ENCODE data around the gene EEF1AKMT3. TPM values are rescaled to one million over a fixed set of nuclear protein-coding genes. Genes with fewer than 3 reads are reported as not detected.

EEF1AKMT3 gene
- 10 to 100 TPM; 10.1 to 12.5 (median 11.7) TPM for polyA plus RNA-seq (ENCODE audit: insufficient read length in 3 of 3)

DNA sequence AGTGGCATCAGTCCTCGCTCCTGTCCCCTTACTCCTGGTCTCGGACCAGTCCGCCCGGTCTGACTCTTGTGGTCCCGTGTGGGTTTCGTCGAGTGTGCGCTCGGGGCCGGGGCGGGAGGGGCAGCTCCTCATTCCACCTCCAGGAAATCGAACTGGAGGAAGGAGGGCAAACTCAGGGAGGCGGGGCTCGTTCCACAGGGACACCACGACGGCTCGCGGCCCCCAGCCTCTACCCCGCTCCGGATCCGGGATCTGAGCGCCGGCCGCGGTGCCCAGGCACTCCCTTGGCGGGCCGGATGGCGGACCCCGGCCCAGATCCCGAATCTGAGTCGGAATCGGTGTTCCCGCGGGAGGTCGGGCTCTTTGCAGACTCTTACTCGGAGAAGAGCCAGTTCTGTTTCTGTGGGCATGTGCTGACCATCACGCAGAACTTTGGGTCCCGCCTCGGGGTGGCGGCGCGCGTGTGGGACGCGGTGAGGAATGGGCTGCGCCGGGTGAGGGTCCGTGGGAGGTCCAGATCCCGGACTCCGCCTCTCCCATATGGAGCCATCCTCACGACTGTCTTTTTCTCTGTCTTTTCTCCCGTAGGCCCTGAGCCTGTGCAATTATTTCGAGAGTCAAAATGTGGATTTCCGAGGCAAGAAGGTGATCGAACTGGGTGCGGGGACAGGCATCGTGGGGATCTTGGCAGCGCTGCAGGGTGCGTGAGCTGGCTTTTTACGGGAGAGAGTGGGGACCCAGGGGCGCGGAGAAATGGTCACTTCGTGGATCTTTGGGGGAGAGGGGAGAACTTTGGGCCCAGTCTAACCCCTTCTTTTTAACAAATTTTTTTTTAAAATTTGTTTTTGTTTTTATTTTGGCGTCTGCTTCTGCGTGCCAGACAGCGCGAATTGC is at the start of gene EEF1AKMT3:
TSS of gene EEF1AKMT3 (plus strand) at position 186 of the 894 bp plus-strand sequence. CDS start at position 297, 111 bp downstream.
- DNase-seq (ENCODE audit: low read depth in 3 of 3, low spot score in 2 of 3), result no peak

DNA sequence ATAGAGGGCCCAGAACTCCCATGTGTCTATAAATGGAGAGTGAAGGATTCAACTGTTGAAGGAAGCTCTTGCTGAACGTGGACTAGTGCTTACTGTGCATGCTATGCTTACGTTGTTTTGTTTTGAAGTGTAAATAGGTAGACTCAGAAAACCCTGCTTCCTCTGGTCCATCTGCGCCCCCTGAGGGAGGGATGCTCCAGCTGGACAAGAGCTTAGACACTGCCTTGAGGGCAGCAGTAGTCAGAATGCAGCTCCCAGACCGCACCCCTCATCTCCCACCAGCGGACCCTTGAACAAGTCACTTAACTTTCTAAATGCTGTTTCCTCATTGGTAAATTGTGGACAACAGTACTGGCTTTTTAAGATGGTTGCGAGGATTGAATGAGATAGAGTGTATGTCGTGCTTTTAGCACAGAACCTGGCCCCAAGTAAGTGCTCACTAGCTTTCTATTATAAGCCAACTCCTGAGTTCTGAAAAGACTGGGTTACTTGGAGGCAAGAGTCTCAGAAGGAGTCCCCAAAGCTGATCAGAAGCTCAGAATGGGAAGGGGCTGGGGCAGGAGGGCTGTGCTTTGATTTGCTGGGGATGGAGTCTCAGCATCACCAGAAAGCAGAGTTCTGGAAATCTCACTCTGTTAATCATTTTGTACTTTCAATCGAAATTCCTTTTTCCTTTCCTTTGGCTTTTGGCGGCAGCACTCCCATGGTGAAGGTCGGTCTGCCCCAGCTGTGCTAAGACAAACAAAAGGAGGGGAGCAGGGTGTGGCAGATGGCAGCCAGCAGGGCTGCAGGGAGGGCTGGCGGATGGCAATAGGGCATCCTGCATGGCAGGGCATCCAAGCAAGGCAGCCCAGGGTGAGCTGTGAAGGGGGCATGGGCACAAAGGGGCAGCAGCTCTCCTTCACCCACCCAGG is 49.4 kb upstream of the EEF1AKMT3 start:
- no peak for DNase-seq (ENCODE audit: low read depth in 3 of 3, low spot score in 2 of 3)

DNA sequence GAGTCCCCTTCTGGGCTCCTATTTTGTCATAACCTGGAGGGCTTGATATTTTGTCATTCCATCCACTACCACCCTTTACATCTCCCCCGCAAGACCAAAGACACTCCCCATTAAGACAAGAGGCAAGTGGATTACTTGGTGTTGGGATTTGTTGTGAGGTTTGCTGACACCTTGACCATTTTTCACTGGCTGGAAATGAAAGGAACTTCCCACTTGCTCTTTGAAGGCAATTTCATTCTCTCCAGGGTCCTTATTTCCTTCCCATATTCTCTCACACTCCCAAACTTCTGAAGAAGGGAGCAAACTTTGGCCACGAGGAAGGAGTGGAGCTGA is 48.8 kb upstream of the EEF1AKMT3 start:
- no peak for DNase-seq (ENCODE audit: low read depth in 3 of 3, low spot score in 2 of 3)

DNA sequence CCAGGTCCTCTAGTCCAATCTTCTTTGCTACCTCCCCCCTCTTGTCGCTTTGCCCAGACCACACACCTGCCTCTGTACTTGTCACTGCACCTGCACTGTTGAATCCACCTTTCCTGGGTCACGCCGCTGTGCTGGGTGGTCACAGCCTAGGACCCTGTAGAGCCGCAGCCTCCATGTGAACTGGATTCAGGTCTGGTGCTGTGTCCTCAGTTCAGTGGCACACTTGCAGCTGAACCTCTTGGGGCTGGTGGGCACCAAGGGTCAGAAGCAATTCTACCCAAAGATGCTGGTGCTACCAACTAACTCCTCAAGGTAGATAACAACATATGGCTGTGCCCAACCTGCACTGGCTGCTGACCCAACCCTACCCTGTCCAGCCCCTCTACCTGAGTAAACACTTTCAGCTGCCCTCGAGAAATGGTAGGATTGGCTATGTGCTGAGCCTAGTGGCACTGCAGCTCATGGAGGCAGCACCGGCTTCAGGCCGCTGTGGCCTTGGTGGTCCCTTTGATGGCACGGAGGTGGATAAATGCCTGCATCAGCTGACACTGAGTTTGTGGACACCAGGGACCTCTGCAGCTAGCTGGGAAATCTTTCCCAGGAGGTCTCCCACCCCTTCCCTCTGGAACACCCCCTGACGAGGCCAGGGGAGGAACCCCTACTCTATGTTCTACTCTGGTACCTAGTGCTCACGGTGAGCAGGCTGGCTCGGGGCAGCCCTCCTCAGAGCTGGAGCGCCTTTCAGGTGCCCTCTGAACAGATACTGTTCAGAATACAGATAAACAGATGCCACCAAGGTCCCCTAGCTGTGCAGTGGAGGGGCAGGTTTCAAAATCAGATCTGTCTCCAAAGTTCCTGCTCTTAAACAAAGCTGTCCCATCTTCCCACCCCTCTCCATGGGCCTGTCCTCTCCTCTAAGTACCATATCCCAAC is 48.1 kb upstream of the EEF1AKMT3 start:
- no peak for DNase-seq (ENCODE audit: low read depth in 3 of 3, low spot score in 2 of 3)

DNA sequence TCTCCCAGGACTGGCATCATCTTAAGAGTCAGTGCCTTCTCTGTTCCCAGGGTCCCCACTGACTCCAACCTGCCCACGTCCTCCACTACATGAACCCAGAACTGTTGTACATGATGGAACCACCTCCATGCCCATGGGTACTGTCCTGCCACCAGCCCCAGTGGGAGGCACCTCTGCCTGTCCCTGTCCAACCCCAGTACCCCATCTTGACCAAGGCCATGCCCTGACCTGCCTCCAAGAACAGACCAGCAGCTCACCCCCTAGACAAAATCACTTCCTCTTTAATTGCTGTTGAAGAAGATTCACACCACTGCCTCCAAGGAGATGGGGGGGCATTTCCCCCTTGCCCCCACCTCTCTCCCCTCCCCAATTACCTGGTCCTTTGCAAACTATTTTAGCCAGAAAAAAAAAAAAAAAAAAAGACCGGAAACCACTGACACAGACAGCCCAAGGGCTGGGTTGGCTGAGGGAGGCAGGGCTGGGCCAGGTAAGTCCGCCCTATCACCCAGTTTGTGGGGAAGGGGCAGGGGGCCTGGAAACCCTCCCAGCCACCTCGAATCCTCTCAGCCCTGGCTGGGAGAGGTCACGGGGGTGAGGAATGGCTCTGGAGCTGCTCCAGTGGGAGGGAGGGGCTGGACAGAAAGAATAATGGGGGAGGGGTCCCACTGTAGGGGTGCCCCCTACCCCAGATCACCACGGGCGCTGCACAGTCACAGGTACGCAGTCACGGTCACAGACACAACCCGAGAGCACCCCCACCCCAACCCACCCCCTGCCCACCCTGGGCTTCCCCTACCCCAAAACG is 47.3 kb upstream of the EEF1AKMT3 start:
- no peak for DNase-seq (ENCODE audit: low read depth in 3 of 3, low spot score in 2 of 3)

DNA sequence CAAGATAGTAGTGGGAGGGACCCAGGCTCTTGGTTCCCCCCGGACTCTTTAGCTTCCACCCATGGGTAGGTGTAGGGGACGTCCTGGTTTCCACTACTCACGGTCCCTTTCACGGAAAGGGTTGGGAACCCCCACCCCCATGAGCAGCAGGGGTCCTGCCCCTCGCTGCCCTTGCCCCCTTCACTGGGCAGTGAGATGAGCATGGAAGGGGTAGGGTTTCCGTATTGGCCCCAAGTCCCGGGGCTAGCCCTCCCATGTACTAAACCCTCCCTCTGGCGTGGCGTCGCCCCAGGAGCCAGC is 46.6 kb upstream of the EEF1AKMT3 start:
- DNase-seq (ENCODE audit: low read depth in 3 of 3, low spot score in 2 of 3), result no peak

DNA sequence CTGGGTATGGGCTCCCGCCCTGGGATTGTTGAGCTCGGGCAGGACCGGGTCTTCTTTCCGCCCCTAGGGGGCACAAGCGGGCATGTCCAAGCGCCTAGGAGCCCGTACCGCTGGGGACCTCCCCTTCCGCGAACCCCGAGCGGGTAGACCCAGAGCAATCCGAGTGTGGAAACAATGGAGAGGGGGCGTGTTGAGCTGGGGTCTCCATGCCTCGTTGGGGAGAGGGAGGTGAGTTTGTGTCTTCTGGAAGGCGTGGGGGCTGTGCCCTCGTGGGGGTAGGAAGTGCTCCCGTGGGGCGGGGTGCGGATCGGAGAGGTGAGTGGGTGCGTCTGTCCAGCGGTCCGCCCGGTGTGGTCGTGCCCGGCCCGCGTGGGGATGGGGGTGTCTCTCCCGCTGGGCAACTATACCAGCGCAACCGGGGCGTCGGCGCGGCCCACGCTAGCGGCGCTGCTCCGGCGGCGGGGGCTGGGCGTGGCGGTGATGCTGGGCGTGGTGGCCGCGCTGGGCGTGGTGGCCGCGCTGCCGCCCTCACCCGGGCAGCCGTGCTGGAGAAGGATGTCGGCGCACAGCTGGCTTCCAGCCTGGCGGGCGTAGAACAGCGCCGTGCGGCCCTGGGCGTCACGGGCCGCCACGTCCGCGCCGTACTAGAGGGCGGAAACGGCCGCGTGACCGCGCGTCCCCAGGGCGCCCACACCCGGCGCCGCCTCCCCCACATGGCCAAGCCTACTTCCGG is 46.1 kb upstream of the EEF1AKMT3 start:
- DNase-seq (ENCODE audit: low read depth in 3 of 3, low spot score in 2 of 3), result no peak

DNA sequence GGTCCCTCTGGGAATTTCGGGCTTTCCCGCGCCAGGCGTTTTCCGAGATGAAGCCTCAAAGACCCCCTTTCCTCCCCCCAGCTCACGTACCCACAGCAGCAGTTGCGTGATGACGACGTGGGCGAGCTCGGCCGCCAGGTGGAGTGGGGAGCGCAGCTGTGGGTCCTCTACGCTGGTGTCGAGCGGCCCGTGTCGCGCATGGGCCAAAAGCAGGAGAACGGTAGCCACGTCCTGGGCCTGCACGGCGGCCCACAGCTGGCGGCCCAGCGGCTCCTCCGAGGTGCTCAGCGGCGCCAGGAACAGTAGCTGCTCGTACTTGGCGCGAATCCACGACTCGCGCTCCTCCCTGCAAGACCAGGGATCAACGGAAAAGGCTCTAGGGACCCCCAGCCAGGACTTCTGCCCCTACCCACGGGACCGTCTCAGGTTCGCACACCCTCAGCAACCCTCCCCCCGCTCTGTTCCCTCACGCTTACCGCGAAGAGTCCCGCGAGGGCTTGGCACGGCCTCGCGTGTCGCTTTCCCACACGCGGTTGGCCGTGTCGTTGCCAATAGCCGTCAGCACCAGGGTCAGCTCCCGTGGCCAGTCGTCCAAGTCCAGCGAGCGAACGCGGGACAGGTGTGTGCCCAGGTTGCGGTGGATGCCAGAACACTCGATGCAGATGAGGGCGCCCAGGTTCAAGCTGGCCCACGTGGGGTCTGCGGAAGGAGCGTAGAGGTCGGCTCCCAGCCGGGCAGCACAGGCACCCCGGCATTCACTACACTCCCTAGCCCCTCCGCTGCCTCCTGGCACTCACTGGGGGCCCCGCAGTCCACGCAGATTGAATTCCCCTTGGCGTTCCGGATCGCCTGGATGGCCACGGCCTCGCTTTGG is 45.3 kb upstream of the EEF1AKMT3 start:
- DNase-seq (ENCODE audit: low read depth in 3 of 3, low spot score in 2 of 3), result no peak

DNA sequence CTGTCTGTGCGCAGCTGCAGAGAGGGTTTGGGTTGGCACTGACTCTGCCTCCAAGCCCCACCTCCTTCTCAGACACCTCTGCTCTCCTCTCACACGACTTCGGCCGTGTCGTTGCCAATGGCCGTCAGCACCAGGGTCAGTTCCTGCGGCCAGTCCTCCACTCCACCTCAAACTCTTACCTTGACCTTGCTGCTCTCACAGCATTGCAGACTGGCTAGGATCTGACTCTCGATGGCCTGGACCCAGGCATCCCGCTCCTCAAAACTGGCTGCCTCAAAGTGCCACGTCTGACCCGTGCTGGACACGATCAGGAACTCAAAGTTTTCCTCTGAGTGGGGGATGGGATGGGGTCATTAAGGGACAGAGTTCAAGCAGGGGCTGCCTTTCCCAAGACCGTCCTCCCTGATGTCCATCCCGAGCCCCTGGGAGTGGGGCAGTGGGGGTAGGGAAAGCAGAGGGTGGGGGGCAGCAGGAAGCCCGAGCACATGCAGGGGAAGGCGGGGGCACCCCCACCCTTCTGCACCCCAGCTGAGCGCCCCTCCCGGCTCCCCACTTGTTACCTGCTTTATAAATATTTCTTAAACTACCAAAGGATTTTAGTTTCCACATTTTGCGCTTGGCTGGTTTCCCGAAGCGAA is 44.5 kb upstream of the EEF1AKMT3 start:
- no peak for DNase-seq (ENCODE audit: low read depth in 3 of 3, low spot score in 2 of 3)

DNA sequence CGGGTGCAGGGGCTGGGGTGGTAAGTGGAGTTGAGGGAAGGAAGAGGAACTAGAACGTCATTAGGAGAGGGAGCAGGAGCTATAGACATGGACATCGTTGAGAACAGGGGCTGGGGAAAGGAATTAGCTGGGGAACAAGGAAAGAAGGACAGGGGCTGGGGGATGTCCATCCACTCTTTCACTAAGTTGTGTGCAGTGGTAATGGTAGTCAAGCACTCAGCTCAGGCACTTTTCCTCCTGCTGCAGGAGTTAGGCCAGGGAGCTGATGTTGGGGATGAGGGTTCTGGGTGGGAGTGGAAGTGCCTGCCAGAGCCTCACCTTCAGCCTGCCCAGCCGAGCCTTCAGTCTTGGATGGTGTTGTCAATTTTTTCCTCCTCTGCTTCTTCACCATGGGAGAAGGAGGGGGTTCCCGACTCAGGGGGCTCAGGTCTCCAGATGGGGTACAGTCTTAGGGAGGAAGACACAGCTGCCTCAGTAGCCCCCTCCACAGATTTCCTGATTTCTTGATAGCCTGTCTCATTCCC is 43.0 kb upstream of the EEF1AKMT3 start:
- DNase-seq (ENCODE audit: low read depth in 3 of 3, low spot score in 2 of 3), result no peak

DNA sequence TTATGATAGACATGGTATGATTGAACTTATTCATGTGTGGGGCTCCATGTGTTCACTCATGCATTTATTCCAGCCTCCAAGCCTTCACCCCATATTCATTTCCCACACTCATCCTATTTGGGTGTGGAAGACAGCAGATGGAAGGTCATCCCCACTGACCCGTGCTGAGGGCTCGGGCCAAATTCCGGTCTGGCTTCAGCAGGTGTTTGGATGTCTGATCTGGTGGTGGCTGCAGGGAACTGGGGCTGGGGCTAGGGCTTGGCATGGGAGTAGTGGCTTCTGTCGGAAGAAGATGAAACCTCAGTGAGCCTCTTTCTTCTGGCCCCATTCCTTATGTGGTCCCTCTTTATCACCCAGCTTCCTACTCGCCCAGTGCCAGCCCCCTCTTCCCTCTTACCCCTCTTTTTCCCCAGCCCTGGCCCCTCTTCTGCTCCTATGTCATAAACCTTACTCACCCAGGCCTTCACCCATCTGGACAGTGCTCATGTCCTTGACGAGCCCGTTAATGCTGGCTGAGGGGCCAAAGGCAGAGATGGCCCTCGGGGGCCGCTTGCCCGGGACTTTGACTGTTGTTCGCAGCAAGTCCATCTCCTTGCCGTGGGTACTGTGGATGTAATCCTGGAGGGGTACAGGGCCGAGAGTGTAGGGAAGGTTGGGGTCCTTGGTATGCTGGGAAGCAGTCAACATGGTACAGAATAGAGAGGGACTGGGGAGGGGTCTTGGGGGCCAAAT is 41.9 kb upstream of the EEF1AKMT3 start:
- DNase-seq (ENCODE audit: low read depth in 3 of 3, low spot score in 2 of 3), result no peak

DNA sequence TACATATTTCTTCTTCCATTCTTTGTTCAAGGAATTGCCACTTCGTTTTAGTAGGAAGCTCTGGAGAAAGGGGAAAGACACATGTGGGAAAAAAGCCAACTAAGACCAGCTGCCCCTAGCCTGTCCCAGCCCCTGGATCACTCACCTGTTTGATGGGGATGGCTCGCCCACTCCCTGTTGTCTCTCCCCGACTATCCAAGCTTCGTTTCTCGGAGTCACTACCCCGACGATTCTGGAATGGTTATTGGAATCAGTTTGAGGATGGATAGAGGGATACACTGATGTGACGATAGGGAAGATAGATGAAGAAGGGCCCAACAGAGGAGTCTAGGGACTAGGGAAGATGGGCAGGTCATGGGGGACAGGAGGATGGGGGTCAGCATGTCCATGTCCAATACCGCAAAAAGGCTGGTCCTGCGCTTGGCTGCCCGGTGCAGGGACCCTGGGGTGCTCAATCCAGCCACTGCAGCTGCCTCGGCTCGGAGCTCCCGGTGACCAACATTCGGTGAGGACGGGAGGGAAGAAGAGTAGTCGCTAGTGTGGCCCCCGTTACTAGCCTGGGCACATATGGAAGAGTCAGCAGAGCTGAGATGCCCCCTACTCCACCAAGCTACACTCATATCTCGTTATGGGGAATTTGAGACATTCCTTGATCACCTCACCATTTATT is 40.9 kb upstream of the EEF1AKMT3 start:
- DNase-seq (ENCODE audit: low read depth in 3 of 3, low spot score in 2 of 3), result no peak

DNA sequence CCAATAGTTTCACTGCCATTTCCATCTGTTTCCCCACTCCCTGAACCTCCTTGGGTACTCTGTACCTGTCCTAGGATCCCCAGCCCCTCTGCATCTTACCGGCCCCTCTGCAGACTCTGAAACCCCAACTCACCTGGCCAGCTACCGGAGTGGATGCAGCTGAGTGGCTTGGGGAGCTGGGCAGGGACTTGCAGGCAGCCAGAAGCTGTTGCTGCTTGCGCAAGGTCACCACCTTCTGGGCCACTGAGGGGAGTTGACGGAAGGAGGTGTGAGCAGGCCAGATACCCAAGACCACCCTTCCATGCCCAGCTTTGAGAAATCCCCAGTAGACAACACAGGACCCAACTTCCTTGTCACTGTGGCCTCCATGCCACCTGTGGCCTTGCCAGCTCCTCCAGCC is 40.1 kb upstream of the EEF1AKMT3 start:
- DNase-seq (ENCODE audit: low read depth in 3 of 3, low spot score in 2 of 3), result no peak

DNA sequence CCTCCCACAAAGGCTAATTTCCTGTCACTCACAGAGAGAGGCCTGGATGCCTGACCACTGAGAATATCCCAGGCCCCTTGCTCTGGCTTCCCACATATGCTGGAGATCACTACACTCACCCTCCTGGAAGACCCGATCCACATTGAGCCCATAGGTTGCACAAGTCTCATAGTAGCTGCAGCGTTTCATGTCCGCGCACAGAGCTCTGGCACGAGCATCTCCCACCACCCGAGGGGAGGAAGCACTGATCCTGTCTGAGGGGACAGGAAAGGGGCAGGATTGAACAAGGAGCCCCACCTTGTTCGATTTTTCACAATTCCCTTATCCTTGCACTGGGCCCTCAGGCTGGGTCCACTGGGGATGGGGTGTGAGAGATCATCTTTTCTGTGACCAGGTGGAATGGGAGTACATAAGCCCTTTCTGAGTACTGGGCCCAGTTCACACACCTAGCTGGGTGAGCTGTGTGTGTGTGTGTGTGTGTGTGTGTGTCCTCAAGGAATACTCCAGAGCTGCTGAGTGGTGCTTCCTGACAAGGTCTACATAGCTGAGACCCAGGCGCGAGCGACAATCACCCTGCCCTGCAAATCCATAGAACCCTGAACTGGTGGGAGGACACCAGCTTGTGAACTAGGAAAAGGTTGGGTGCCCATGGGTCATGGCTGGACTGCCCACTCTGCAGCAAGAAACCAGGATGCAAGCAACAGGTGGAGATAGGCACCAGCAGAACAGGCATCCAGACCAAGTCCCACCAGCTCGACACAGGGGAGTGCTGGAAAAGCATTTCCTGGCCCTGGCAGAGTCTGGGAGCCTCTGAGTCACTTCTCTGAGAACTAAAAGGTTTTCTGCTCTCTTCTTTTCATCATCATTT is 39.5 kb upstream of the EEF1AKMT3 start:
- DNase-seq (ENCODE audit: low read depth in 3 of 3, low spot score in 2 of 3), result no peak

DNA sequence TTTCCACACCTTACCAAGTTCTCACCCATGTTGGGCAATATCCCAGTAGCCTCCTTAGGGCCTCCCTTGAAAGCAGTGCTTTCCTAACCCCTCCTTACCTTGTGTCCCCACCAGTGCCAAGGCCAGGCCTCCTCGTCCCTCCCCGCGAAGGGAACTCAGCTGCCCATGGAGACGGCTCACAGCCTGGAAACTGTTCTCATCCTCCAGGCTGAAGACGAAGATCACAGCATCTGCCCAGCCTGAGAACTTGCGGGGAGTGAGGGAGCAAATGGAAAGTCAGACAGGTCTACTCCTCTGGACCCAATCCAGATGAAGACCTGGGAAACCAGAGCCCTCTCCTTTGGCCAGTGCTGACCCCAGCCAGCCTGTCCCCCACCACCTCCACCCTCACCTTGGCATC is 38.5 kb upstream of the EEF1AKMT3 start:
- DNase-seq (ENCODE audit: low read depth in 3 of 3, low spot score in 2 of 3), result no peak
